Measurements from ENCODE around the gene PAQR8.

Gene PAQR8

DNA sequence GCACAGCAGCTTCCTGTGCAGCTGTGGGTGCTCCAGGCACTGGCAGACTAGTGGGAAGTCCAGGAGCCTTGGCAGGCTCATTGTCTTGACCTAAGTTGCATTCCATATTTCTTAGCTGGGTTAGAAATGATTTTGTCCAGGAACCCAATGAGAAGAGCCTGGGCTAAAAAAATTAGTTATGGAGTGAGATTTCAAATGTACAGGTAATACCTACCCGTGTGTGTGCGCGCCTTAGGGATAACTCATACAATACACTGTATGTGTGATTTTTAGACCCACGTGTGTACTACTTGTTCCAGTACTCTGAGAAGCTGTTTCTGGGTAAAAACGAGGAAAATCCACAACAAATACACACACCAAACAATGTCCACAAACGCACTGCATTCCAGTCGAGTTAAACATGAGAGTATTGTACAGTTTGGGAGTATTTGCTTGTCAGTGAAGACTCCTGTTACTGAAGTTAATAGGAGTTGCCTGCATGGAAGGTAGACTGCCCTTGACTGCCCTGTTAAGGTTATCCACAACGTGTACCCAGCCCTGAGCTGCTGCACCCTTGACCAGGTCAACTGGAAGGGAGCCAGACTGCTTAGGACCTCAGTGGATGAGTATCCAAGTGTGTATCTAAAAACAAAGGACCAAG lies 1.4 kb downstream of the PAQR8 start:
- CTCF ChIA-PET, result interaction anchor here (1.1 to 3.9 kb wide), 5 partner anchors 12 to 519 kb away, joined by 3 to 25 read pairs (median 5); partner anchors contain the start of gene MCM3
- peak overlapping the region; percentile 78 for H3K4me3 ChIP-seq (ENCODE audit: low read depth, low read length)
- TF ChIP-seq, protein P1, sequence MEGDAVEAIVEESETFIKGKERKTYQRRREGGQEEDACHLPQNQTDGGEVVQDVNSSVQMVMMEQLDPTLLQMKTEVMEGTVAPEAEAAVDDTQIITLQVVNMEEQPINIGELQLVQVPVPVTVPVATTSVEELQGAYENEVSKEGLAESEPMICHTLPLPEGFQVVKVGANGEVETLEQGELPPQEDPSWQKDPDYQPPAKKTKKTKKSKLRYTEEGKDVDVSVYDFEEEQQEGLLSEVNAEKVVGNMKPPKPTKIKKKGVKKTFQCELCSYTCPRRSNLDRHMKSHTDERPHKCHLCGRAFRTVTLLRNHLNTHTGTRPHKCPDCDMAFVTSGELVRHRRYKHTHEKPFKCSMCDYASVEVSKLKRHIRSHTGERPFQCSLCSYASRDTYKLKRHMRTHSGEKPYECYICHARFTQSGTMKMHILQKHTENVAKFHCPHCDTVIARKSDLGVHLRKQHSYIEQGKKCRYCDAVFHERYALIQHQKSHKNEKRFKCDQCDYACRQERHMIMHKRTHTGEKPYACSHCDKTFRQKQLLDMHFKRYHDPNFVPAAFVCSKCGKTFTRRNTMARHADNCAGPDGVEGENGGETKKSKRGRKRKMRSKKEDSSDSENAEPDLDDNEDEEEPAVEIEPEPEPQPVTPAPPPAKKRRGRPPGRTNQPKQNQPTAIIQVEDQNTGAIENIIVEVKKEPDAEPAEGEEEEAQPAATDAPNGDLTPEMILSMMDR (IDR thresholded peaks at IDR 0.05; ENCODE audit: insufficient read depth, low read length, missing control alignments), result no peak
- no peak for DNase-seq (ENCODE audit: low read depth, low spot score)
- POLR2A ChIA-PET, result interaction anchor here (1.3 kb wide), 1 partner anchor 78 kb away, joined by 4 read pairs; no protein-coding TSS in a partner anchor

DNA sequence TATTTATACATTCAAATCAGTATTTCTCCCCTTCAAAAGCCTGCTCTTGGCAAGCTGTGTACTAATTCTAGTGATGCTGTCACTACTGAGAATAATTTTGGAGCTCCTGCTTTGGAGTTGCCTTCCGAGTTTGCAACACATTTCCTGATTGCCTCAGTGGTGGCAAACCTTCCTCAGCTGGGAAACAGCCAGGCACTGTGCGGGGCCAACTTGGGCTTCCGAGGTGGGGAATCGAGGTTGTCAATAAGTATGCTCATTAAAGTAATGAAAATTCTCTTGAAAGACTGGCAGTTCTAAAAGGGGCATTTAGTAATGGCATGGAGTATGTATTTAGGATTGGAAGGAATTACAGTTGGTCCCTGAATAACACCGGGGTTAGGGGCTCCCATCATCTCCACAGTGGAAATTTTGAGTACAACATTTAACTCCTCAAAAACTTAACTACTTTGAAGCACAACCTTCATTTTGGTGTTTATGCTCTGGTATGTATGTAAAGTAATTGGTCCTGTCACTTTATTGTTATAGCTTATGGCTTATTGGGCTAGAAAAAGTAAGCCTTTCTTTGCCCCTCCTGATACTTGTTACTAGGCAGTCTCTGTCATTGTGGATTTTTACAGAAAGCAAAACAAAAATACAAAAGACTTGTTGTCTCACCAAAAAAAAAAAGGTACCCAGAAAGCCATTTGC lies 2.7 kb downstream of the PAQR8 start:
- TF ChIP-seq, protein P1 (IDR thresholded peaks at IDR 0.05; ENCODE audit: insufficient read depth, low read length, missing control alignments), result no peak
- CTCF ChIA-PET, result interaction anchor here (1.1 to 3.9 kb wide), 3 partner anchors 13 to 517 kb away, joined by 3 to 25 read pairs (median 4); partner anchors contain the start of gene MCM3
- POLR2A ChIA-PET, result no interaction called here
- no peak overlapping the region for H3K4me3 ChIP-seq (ENCODE audit: low read depth, low read length)
- DNase-seq (ENCODE audit: low read depth, low spot score), result no peak

DNA sequence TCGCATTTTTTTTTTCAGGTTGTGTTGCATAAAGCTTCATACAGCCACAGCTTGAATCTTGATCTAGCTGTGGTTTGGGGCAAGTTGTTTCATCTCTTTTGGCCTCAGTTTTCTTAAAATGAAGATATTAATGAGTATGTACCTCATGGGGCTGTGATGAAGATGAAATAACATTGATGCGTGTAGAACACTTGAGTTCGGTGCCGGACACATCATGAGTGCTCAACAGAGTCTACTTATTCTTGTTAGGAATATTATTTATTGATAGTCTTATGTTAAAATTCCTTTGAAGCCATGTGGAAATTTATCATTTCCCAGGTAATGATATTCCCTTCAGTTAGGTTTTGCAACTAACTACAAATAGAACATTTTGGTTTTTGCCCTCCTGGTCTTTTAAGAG lies 3.4 kb downstream of the PAQR8 start:
- ChIA-PET POLR2A (interaction anchor here (1.5 kb wide), 1 partner anchor 13 kb away, joined by 4 read pairs; no protein-coding TSS in a partner anchor), CTCF (interaction anchor here (1.1 to 3.9 kb wide), 3 partner anchors 12 to 79 kb away, joined by 3 to 25 read pairs (median 4); partner anchors contain the start of gene MCM3)
- H3K4me3 ChIP-seq (ENCODE audit: low read depth, low read length), result no peak overlapping the region
- no peak for DNase-seq (ENCODE audit: low read depth, low spot score)
- TF ChIP-seq, protein P1 (IDR thresholded peaks at IDR 0.05; ENCODE audit: insufficient read depth, low read length, missing control alignments), result no peak

DNA sequence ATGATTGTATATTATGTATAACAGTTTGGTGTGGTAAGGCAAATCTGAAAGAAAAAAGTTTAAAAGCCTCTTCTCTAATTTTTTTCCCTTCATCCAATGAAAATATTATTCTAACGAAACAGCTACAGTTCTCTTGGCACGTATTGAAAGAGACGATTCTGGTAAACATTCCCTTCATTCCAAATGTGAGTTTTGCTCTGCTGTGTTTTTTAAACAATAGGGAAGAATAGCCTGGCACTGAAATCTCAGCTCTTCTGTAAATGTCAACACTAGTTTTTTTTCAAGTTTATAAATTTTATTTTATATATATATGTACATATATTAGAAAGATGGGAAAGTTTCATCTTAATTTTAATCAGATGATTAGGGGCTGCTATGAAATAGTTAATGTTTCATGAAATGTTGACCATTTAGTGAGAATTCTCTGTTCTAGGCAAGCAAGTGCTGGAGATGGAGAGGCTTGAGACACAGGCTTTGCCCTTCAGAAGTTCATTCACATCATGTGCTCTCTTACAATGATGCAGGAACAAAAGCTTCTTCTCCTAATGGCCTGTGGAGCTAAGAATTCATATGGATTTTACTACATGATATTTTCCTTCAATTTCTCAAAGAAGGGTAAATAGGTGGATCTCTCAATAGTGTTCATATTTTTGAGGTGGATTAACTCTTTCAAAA lies 4.1 kb downstream of the PAQR8 start:
- CTCF ChIA-PET, result interaction anchor here (0.8 to 1.9 kb wide), 4 partner anchors 12 to 80 kb away, joined by 3 to 9 read pairs (median 4); no protein-coding TSS in a partner anchor

DNA sequence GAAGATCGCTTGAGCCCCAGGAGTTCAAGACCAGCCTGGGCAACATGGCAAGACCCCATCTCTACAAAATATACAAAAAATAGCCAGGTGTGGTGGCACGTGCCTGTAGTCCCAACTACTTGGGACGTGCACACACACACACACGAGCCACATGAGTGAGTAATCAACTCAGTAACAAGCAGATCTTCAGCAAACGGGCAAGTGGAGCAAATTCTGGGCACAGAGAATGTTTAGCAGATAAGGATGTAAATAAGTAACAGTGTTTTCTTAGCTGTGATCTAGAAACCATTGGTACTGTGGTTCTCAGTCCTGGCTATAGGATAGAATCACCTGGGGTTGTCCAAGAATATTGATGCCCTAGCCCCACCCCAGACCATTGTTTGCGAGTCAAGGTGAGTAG lies 6.1 kb downstream of the PAQR8 start:
- ChIA-PET CTCF (no interaction called here), POLR2A (no interaction called here)
- TF ChIP-seq, protein P1 (IDR thresholded peaks at IDR 0.05; ENCODE audit: insufficient read depth, low read length, missing control alignments), result no peak
- no peak overlapping the region for H3K4me3 ChIP-seq (ENCODE audit: low read depth, low read length)
- DNase-seq (ENCODE audit: low read depth, low spot score), result no peak

More for the DNA sequence above, 4.1 kb downstream of the PAQR8 start:
- TF ChIP-seq, protein P1 (IDR thresholded peaks at IDR 0.05; ENCODE audit: insufficient read depth, low read length, missing control alignments), result no peak
- POLR2A ChIA-PET, result interaction anchor here (1.5 kb wide), 1 partner anchor 13 kb away, joined by 4 read pairs; no protein-coding TSS in a partner anchor
- H3K4me3 ChIP-seq (ENCODE audit: low read depth, low read length), result no peak overlapping the region
- no peak for DNase-seq (ENCODE audit: low read depth, low spot score)

Data from AG04449 (cell line).